SK-N-SH (cell line): ENCODE data around the gene CCAR1.

Experiments used
- CTCF ChIP-seq: fragments of 200-600 bp; sonication (generic); IDR thresholded peaks from 2 replicates; pipeline ENCODE4 v1.6.1; 2017; ENCODE audit warnings: antibody characterized with exemption, mild to moderate bottlenecking, moderate library complexity
- MAX ChIP-seq: IDR thresholded peaks from 2 replicates; pipeline ENCODE4 v1.4.0; 2012; ENCODE audit warnings: low read depth
- POLR2AphosphoS5 ChIP-seq: IDR thresholded peaks from 2 replicates; pipeline ENCODE4 v1.6.1; 2012; ENCODE audit warnings: low read depth, low read length
- RAD21 ChIP-seq: IDR thresholded peaks from 2 replicates; pipeline ENCODE4 v1.6.1; 2012; ENCODE audit warnings: mild to moderate bottlenecking, low read length

GRCh38 chr10:68705548-68705947, 15.5 kb upstream of the CCAR1 start:
- no peak for TF ChIP-seq CTCF
- TF ChIP-seq MAX = no peak
- no peak for TF ChIP-seq POLR2AphosphoS5
- TF ChIP-seq RAD21 = no peak
